Kidney capillary endothelial cell (primary cell): ENCODE results near the gene KCNJ8.
"Not testable (repeated sequence)": the region's sequence is repeated elsewhere in the genome, so short reads cannot be mapped to it uniquely, and the experiment has no call there.

ENCODE experiments used
- DNase-seq: peaks from one replicate; pipeline ENCODE4 v3.0.0-alpha.2; 2018; ENCODE audit warnings: low spot score

The KCNJ8 gene

DNA sequence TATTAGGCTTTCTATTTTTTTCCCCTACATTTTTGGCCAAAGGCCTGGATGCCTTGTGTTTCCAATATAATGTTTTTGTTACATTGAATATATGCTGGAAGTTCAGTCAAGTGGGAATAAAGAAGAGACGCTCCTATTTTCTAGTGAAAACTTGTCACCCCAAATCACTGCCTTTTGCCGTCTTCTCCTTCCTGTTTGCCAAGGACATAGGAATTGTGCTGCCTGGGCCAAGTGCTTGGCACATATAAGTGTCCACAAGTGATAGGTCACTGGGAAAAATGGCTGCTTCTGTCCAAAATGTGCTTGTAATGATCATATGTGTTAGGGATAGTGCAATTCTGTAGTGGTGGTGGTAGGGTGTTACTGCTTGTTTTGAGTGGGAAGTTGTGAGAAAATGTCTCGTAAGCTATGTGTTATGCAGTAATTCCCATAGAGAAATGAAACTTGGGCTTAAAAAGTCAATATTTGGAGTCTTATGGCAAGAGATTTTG lies 11.6 kb upstream of the KCNJ8 start:
- no peak for DNase-seq

DNA sequence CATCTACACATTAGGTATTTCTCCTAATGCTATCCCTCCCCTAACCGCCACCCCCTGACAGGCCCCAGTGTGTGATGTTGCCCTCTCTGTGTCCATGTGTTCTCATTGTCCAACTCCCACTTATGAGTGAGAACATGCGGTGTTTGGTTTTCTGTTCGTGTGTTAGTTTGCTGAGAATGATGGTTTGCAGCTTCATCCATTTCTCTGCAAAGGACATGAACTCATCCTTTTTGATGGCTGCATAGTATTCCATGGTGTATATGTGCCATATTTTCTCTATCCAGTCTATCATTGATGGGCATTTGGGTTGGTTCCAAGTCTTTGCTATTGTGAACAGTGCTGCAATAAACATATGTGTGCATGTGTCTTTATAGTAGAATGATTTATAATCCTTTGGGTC lies 8.2 kb upstream of the KCNJ8 start:
- DNase-seq: not testable (repeated sequence)

DNA sequence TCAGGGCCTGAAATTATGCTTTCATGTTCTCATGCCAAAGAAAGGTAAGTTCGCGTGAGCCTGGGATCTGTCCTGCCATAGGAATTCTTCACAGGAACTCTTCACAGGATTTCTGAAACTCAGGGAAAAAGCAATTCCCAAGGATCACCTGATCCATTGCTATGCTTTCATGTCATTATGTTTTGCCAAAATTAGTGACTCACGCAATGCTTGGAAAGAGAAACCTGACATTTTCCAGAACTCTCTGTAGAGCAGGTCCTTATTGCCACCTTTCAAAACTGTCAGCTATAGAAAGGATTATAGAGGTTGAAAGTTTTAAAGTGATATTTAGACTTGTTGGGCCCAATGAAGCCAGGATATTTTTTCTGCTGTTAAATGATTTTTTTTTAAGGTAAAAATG lies 6.3 kb upstream of the KCNJ8 start:
- DNase-seq: no peak

DNA sequence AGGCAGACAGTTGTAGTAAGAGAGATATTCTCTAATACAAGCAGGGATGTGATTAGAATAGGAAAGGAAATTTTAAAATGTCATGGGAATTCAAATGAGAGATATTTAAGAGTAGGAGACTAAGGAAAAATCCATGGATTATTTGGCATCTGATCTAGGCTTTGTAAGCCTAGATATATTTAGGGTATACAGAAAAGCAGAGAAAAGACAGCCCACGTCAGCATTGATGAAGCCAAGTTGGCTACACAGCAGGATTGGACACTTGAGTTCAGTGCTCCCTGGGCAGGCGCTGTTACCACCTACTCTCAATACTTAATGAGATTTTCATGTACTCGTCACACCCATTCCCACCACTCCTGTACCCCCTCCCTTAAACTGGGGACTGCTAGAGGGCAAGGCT lies 1.7 kb upstream of the KCNJ8 start:
- no peak for DNase-seq

DNA sequence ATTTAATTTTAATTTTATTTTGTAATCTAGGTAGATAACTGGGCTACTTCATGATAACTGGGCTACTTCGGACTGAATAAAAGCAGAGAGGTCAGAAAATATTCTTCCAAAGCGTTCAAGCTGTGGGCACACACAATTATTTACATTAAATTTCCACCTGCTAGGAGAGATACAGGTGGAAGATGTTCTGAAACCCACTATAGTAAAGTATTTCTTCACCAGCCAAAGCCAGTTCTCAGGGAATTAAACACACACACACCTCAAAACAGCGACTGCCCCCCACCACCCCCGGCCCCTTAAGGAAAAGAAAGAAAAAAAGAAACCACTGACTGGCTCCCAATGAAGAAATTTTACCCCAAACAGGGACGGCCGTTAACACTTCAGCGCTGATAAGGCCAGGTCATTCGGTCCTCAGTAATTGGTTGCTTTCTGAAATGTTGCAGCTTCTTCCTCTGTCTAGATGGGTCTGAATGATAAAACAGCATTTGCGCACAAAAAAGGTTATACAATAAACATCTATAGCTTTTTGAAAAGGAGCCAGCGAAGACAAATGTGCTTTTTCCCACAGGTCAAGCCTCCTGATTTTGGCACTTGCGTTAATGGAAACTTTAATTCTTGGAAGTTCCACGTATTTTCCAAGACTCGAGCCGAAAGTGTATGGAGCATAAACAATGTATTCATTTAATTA lies 771 bp upstream of the KCNJ8 start:
- no peak for DNase-seq

DNA sequence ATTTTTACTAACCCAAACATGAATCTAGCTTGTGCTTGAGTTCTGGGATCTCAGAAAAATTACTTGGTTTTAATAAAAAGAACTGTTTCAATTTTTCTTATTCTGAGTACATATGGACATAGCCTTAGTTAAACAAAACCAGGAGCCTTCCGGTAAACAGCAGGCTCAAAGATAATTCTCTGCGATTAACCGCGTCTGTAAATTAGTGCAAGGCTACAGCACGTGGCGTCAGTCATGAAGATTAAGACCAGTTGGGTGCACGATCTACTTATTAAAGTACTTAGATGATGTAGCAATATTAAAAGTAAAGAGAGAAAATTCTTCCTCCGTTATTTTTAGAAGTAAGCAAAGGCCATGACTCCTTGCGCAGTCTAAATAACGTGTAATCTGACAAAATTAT lies 700 bp downstream of the KCNJ8 start:
- peak; percentile 10 for DNase-seq

DNA sequence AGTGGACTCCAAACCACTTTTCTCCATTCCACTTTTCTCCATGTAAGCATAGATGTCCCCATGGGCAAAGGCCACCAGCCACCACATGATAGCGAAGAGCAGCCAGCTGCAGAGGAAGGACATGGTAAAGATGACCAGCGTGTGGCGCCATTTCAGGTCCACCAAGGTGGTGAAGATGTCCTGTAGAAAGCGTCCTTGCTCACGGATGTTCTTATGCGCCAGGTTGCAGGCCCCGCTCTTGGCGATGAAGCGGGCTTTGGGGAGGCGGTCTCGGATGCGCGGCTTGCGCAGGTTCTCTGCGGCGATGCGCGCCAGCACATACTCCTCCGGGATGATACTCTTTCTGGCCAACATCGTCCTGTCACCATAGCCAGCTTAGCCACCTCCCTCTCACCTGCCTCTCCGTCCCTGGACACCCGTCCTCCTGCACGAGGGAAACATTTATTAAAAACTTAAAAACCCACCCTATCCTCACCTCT lies 1.2 kb downstream of the KCNJ8 start:
- no peak for DNase-seq

DNA sequence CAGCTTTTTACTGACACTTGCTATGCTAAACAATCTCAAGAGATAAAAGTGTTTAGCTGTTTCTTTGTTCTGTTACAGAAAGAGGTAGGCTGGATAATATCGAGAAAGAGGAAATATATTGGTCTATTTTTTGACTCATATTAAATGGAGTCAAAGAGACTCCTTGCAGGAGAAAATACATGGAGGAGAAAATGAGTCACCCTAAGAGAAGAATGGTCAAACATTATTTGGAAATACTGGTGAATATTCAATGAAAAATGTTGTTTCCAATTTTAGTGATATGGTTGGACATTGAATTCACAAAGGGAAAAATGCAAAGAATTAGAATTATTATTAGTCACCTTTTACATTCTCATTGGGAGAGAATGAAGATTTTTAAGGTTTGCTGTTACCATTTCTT lies 3.2 kb downstream of the KCNJ8 start:
- DNase-seq: peak; percentile 7

DNA sequence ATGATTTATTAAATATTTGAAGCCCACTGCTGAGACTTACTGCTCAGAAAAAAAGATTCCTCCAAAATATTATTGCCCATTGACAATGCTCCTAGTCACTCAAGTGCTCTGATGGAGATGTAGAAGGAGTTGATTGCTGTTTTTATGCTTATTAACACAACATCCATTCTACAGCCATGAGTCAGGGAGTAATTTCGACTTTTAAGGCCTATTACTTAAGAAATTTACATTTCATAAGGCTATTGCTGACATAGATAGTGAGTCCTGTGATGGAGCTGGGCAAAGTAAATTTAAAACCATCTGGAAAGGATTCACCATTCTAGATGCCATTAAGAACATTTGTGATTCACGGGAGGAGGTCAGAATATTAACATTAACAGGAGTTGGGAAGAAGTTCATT lies 5.2 kb downstream of the KCNJ8 start:
- no peak for DNase-seq

DNA sequence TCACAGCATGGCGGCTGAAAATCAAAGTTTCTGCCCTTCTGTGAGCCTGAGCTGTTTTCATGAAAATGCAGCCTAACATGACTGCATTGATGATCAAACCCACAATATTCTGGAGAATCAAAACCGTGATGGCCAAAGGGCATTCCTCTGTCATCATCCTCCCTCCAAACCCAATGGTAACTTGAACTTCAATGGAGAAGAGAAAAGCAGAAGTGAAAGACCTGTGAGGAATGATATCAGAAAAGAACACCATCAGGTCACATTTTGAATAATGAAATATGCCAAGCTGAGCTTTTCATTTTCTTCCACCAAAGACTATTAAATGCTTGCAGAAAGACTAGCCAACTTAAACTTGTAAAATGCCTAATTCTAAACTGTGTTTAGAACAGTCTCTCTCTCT lies 8.1 kb downstream of the KCNJ8 start:
- DNase-seq: no peak

DNA sequence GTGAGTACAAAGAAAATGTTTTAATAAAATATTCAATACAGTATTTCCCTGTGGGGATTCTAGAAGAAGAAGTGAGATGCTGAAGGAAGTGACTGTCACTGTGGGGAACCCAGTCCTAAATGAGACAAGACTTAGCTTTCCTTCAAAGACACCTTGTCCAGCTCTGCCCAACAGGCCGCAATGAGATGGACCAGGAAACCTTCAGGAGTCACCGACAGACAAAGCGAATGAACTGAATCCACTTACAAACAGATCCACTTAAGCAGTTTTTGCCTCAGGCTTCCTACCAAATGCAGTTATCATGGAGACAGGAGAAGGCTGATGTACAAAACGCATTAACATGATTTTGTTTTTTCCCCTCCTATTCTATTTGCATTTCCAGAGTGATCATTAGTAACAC lies 9.6 kb downstream of the KCNJ8 start:
- no peak for DNase-seq

DNA sequence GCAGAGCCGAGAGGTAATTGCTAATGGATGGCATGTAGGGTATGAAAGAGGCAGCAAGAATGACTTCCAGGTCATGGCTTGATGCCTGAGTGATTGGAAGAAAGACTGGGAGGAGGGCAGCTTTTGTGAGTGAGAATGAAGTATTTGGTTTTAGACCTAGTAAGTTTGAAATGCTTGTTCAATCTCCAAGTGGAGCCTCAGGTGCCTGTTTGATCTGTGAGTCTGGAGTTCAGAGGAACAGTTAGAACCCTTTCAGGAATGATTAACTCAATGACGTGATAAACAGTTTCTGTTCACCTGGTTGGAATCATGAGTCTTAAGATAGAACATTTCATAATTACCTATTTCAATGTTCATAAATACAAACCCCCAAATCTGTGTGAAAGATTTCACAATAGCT lies 10.4 kb downstream of the KCNJ8 start:
- DNase-seq: no peak

DNA sequence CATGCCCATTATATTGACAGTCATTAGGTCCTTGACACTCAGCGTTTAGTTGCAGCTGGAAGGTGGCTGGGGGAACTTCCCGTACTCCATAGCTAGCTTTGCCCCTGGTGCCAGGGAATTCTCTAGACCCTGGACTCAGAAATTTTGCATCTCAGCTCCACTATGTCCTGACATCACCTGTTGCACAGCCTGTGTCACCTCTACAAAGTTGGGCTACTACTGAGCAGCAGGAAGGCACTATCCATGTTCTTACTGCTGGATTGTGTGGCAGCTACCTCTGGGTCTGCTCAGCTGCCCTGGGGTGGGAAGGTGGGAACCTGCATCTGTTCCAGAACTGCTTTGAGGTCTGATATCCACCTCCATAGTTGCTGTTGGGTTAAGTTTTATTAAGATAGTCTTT lies 11.0 kb downstream of the KCNJ8 start:
- DNase-seq: no peak

DNA sequence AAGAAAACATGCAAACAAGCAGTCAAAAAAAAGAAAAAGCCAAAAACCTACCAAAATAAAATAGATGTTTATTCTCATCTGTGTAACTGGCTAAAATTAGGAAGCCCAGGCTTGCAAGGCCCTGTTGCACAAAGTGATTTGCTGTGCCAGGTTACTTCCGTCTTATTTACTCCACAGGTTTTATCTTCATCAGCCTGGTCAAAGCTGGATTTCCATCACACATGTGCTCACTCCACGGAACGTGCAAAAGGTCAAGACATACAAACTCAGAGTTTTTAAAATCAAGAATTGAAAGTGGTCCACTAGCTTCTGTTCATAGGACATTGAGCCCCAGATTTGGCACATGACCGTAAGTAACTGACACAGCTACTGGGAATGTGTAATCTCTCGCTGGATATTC lies 14.8 kb downstream of the KCNJ8 start:
- no peak for DNase-seq

DNA sequence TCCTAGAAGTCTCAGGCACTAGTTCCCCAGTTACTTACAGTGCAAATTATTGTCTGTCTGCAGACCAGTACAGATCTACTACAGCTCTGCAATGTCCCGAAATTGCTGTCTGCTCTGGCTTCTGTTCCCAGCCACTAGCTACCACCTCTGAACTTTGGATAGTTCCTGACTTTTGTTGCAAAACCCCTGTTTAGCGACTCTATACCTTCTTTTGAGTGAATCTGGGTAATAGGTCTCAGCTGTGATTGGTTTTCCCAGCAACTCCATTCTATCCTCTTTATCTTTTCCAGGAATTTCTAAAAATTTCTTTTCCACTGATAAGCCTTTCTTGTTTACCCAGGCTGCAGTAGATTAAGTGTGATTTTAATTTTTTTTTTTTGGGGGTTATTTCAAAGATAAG lies 16.8 kb downstream of the KCNJ8 start:
- no peak for DNase-seq

DNA sequence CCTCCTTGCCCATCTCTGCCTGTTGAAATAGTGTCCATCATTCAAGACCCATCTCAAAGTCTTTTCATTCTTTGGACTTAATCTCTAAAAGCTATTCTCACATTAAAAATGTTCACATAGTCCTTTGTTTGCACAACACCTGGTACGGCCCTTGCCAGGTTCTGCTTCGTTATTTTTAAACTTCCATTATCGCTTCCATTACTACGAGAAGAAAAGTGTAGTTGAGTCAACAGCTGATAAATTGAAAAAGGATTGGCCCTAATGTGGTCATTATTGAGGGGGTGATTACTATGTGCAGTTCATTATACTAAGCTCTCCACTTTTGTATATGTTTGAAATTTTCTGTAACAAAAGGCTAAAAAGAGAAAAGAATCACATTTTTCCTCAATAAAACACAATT lies 17.8 kb downstream of the KCNJ8 start:
- DNase-seq: no peak

DNA sequence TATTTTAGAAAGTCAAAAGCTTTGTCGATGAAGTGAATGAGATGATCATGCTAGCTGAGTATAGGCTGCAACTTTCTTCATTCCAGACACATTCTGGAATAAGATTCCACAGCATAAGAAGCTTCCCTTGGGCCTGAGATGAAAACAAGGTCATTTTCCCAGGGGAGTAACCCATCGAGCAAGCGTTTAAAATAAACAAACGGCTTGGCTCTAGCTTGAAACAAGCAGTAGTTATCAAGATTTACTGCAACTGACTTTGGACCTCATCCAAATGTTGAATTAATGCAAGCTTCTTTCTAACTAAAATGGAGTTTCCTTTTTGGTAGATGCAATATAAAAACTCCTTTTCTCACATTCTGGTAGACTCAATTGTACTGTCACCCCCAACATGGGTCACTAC lies 23.0 kb downstream of the KCNJ8 start:
- DNase-seq: no peak

DNA sequence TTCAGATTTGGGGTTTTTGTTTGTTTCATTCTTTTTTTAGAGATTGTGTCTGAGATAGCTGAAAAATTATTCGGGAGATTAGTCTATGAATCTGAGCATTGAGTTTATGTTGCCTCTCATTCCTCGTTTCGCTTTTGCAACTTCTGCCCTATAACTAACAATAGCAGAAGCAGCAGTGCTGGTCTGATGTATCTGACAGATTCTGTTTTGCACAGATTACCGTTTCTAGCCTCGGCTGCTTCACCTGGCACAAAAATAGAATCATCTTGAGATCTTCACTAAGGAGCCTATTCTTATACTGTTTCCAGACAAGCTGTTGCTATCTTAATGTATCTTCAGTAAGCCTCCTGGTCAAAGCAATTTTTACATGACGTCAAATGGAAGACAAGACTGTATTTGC lies 29.2 kb downstream of the KCNJ8 start:
- no peak for DNase-seq

DNA sequence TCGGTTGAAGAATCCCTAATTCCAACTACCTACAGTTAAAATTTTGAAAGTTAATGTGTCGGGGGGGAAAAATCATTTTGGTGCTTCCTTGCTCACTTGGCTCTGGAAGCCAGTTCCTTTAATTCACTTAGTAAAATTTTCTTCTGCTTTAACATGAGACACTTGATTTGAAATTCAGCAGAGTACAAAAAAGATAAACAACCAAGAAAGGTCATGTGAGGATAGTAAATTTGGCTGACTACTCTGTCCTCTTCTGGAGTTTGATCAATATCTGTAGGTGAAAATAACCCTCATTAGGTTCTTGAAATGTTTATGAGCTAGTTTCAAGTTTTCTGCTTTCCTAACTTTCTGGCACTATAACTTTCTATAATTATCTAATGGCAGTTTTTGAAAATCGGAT lies 43.4 kb downstream of the KCNJ8 start:
- DNase-seq: no peak

DNA sequence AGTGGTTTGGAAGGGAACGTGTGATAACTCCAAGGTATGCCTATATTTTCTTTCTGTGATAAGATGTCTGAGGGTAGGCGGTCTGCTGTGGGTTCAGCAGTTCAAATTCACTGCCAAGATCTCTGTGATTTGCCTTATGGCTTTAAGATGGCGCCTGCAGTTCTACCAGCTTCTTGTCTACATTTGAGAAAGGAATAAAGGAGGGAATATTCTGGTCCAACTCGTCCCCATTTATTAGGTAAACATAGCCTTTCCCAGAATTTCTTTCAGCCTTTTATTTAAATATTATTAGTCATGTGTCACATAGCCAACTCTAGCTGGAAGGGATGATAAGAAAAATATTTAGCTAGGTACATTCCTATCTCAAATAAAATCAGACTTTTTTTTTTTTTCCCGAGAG lies 48.8 kb downstream of the KCNJ8 start:
- DNase-seq: no peak

DNA sequence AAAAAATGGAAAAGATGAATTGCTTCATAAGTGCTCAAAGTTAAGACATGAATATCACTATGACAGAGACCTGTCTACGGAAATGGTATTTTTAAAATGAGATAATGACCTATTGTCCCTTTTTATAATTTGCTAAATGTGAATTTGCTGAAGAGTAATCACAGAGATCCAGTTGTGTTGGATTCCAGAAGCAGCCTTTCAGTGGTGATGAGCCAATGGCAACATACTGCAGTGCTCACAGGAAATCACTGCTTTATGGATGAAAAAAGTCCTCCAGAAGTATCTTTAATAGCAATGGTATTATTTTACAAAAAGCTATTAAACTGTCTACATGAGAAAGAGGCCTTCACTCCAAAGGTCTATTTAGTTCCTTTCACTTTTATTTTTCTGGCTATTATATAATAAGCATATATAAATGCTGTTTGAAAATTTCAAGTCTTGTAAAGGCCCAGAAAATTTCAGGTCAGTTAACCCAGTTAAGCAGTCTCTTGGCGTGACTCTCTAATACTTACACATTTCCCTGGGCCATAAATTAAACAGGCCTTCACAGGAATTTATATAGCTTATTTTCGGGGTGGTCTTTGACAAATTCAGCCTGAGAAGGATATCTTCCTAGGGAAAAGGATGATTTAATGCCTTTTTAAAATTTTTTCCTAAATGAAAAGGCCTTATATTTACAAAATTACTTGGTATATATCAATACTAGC lies 55.4 kb downstream of the KCNJ8 start:
- DNase-seq: no peak

DNA sequence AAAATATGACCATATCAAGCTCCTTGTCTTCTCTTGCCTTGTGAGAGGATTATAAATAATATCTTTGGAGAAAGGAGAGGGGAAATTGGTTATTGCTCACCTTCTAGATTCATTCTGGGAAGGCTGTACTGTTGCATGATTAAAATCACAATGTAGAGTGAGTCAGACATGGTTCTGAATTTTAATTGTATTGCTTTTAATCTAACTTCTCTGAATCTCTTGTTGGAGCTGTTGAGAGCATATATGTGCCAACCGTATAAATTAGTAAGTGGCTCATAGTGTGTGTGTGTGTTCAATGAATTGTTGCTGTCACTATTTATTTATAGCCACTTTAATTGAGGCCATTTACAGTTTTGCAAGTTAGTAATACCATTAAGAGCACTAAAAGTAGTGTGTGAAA lies 56.1 kb downstream of the KCNJ8 start:
- peak; percentile 21 for DNase-seq

DNA sequence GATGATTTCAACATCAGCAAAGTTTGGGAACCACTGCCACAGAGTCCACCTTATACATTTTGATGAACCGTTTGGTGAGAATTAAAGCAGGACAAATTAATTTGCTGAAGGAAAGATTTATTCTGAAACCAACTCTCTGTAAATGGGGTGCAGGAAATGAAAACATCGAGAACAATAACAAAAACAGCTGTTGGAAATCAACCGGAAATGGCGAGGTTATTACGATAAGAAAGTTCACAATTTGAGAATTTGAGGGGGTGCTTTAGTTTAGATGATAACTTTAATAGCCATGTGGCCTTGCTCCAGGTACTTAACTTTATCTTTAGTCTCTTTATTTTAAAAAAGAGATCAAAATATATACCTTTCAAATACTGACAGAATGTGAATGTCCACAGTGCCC lies 56.7 kb downstream of the KCNJ8 start:
- DNase-seq: no peak

DNA sequence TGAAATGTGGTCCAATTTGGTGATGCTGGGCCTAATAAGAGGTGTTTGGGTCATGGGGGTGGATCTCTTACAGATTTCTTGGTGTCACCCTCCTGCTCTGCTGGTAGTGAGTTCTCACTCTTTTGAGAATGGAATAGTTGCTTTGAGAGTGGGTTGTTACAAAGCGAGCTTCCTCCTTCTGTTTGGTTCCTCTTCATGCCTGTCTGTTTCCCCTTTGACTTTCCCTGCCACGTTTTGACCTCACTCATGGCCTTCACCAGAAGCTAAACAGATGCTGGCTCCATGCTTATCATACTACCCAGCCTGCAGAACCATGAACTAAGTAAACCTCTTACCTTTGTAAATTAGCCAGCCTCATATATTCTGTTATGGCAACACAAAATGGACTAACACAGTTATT lies 59.1 kb downstream of the KCNJ8 start:
- DNase-seq: no peak
